ENCODE measurements around the gene NRL.
A peak's percentile ranks its signal among the peaks of the same experiment; 100 is the strongest.

The NRL gene

DNA sequence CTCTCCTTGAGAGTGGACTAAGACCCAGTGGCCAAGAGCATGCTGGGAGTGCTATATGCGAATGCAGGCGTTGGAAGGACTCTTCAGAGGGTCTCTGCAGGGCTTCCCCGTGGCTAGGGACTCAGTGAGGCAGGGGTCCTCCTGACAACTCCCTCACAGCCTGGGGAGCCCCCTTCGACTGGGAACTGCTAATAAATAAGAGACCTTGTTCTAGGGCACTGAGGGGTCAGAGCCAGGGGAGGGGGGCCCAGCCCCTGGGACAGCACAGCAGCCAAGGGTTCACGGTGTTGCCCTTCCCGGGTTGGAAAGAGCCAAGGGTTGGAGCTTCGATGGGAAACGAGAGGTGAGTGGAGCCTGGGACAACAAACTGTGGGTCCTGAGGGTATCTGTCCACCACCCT lies 49.3 kb downstream of the NRL start:
- DNase-seq (ENCODE audit: low read depth), result no peak

DNA sequence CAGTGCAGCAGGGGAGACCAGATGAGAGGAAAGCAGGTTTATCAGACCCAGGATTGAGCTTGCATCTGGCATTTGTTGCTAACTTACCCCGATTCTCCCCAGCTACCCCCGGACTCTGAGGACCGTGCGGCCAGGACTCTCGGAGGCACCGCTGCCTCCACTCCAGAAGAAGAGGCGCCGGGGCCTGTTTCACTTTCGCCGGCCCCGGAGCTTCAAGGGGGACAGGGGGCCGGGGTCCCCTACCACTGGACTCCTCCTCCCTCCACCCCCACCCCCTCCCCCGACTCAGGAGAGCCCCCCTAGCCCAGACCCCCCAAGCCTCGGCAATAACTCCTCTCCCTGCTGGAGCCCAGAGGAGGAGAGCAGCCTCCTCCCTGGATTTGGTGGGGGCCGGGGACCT lies 49.9 kb downstream of the NRL start:
- DNase-seq (ENCODE audit: low read depth), result no peak

DNA sequence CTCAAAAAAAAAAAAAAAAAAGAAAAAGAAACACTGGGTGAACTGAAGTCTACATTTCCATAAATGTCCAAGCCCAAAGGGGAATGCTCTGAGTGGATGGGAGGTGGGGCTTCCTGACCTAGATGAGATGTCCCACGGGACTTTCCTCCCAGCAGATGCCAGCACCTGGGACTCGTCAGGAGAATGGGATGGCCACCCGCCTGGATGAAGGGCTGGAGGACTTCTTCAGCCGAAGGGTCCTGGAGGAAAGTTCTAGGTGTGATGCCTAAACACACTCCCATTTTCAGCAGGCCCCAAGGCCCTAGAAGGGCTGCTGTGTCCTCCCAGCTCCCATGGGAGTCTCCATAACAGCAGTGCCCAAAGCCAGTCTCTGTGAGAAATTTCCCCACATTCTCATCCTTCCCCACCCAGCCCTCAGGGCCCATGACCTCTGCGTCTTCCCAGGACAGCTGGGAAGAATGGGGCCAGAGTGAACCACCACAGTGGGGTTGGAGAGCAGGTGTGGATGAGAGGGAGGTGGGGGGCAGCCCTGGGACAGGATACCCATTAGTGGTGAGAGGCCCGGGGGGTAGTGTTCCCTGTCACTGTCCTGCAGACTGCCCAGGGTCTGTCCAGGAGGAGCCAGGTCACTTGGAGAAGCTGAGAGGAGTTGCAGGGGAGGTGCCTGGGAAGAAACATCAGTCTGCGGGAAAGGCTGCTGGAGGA lies 50.5 kb downstream of the NRL start:
- DNase-seq (ENCODE audit: low read depth), result no peak

DNA sequence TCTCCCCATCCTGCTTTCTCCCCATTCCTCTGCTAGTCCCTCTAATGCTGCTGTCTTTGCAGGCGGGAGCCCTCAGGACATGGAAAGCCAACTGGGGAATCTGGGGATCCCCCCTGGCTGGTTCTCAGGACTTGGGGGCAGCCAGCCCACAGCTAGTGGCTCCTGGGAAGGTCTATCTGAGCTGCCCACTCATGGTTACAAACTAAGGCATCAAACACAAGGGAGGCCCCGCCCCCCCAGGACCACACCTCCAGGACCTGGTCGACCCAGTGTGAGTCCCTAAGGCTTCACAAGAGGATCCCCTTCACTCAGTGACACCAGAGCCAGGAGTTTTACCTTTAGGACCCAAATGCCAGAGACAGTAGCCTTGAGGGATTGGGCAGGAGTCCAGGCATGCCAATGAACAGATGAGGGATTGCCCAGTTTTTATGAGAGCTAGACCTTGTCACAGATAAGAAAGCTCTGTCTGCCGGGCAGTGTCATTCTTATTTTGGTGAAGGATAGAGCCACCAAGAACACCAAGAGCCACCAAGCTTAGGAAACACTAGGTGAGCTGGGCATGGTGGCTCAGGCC lies 51.4 kb downstream of the NRL start:
- no peak for DNase-seq (ENCODE audit: low read depth)

DNA sequence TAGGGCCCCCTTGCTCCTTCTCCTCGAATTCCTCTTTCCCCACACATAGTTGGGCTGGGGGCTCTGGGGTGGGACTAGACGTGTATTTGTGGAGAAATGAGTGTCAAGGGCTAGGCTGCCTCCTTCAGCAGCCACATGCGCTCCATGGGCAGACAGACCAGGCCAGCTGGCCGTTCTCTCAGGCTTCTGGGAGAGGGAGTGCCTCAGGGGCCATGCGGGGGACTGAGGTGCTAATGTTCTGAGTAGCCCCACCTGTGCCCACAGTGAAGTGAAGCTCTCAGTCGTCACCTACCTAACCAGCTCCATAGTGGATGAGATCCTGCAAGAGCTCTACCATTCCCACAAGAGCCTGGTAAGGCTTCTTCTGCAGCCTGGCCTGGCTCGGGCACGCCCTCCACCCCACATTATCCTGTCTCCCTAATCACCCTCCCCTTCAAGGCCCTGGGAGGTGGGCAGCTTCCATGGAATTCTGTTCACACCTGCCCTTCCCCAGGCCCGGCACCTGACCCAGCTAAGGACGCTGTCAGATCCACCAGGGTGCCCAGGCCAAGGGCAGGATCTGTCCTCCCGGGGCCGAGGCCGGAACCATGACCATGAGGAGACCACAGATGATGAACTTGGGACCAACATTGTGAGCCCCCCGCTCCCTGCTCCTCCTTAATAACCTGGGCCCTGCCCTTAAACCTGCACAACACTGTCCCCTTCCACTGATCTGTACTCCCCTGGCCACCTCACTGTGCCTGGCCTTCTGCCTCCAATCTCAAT lies 52.4 kb downstream of the NRL start:
- no peak for DNase-seq (ENCODE audit: low read depth)

DNA sequence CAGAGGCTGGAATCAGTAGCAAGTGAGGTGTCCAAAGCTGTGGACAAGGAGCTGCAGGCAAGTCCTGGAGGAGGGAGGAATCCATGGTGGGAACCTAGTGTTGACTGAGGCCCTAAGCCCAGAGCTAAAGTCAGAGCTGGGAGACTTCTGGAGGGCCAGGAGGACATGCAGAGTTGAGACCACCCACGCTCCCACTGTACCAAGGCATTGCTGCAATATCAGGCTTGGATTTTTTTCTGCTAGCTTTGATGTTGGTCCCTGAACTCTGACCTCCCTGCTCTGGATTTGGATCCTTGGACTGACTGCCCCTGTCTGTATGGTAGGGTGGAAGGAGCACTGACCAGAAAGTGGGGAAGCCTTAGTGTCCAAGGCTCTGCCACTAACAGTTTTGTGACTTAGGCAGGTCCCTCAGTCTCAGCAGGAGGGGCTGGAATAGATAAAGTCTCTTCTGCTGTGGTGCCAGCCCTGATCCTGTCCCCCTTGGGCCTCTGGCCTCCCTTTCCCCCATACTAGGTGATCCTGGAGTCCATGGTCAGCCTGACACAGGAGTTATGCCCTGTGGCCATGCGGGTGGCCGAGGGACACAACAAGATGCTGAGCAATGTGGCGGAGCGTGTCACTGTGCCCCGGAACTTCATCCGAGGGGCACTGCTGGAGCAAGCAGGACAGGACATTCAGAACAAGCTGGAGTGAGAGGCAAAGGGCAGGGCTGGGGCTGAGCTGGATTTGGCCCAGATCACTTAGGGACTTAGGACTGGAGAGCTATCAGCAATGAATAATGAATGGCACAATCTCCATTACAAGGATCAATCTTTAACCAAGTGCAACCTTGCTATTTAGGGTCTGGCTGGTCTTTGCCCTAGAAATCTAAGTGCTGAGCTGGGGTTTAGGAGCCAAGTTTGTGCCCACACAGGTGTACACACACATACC lies 53.5 kb downstream of the NRL start:
- no peak for DNase-seq (ENCODE audit: low read depth)

DNA sequence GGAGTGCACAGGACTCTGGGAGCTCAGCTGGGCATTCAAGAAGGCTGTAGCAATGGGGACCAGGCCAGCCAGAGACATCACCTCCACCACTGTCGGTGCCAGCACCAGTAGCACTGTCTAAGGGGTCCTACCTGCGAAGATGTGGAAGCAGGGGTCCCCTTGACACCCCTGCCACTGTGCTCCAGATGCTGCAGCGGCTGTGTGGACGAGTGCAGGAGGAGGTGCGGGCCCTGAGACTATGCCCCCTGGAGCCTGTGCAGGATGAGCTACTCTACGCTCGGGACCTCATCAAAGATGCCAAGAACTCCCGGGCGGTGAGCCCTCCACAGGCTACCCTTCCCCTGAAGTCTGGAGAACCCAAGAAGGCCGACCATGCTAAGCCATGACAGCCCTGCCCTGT lies 54.3 kb downstream of the NRL start:
- DNase-seq (ENCODE audit: low read depth), result no peak

DNA sequence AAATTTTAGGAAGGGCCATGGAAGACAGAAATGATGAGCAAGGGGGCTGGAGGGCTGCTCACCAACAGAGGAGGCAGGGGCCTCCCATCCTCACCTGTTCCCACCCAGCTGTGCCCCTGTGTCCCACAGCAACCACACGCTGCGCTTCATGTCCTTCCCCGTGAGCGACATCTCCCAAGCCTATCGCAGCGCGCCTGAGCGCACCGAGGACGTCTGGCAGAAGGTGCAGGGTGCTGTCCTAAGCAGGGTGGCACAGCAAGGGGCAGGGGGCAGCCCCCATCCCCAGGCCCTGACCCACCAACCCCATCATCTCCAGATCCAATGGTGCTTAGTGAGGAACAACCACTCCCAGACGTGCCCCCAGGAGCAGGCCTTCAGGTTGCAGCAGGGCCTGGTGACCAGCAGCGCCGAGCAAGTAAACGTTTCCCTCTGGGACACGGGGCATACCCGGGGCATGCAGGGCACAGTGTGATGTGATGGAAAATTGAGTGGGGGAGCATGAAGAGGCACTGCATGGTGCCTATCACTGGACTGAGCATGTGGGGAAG lies 54.8 kb downstream of the NRL start:
- no peak for DNase-seq (ENCODE audit: low read depth)

DNA sequence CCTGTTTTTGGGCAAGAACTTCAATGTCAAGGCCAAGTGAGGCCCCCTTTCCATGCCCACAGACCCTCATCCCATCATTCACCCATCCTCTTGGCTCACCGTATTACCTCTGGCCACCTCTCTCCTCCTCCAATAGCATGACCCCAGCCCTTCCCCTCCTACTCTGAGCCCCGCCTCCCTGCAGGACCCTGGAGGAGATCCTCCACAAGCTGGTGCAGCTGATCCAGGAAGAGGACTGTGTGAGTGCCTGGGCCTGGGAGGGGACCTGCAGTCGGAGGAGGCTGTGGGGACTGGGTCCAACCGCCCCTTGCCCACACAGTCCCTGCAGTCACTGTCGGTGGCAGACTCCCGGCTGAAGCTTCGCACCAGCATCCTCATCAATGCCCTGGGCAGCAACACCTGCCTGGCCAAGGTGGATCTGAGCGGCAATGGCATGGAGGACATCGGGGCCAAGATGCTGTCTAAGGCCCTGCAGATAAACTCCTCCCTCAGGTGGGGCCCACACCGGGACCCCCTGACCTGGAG lies 55.7 kb downstream of the NRL start:
- no peak for DNase-seq (ENCODE audit: low read depth)

DNA sequence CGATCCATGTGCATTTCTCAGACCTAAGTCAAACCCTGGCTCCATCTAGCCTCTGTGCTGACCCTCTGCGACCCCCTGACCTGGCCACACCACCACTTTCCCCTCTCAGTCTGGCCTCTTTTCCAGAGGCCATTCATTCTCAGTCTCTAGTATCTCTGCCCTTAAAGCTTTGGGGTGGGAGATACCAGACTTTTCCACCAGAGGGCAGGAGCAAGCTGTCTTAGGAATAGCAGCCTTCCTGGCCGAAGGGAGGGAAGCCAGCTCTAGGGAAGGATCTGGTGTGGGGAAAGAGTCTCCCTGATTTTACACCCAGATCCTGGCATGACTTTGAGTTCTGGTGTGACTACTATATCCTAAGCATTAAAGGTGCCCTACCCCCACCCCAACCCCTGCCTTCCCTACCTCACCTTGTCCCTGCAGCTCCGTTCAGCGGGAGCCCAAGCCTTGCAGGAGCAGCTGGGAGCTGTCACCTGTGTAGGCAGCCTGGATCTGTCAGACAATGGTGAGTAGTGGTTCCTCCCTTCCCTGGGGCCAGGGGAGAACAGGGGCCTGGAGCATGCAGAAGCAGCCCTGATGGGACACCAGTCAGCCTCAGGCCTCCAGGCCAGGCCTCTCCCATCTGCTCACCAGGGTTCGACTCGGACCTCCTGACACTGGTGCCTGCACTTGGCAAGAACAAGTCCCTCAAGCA lies 56.3 kb downstream of the NRL start:
- peak; percentile 18 for DNase-seq (ENCODE audit: low read depth)

DNA sequence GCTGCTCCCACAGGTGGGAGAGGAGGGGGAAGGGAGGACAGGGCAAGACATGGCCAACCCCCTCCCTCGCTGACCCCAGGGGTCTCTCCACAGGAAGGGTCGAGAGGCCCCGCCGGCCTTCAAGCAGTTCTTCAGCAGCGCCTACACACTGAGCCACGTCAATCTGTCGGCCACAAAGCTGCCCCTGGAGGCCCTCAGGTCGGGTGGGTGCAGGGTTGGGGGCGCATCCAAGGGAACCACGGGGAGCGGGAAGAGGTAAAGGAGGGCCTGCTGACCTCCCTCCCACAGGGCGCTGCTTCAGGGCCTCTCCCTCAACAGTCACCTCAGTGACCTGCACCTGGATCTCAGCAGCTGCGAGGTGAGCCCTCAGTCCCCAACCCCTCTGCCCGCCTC lies 56.9 kb downstream of the NRL start:
- DNase-seq (ENCODE audit: low read depth), result no peak

DNA sequence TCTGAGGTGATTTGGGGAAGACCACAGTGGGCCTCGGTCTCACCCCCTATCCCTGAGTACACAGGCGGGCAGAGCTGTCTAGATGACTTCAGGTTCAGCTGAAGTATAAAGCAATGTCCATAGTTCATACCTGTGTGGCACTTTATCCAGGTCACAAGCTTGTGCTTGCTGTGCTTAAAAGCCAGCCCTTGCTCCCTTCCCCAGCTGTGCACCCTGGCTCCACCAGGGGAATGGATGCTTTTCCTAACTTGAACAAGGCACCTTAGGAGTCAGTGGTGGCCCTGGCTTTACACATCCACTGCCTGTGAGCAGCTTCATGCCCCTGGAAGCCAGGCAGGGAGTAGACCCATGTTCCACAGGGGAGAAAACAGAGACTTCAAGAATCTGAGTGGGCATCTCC lies 57.5 kb downstream of the NRL start:
- DNase-seq (ENCODE audit: low read depth), result no peak

DNA sequence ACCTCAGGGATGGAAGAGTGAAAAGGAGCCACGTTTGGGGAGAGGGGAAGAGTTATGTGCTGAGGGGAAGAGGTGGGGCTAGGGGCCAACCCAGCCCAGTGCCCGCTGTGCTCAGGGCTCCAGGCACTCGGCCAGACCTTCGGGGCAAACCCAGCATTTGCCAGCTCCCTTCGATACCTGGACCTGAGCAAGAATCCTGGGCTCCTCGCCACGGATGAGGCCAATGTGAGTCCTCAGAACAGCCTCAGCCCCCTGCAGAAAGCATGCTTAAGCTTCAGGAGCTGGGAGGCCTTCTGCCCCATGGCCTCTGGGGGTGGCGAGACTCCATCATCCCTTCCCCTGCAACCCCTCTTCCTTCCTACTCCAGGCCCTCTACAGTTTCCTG lies 58.0 kb downstream of the NRL start:
- no peak for DNase-seq (ENCODE audit: low read depth)

DNA sequence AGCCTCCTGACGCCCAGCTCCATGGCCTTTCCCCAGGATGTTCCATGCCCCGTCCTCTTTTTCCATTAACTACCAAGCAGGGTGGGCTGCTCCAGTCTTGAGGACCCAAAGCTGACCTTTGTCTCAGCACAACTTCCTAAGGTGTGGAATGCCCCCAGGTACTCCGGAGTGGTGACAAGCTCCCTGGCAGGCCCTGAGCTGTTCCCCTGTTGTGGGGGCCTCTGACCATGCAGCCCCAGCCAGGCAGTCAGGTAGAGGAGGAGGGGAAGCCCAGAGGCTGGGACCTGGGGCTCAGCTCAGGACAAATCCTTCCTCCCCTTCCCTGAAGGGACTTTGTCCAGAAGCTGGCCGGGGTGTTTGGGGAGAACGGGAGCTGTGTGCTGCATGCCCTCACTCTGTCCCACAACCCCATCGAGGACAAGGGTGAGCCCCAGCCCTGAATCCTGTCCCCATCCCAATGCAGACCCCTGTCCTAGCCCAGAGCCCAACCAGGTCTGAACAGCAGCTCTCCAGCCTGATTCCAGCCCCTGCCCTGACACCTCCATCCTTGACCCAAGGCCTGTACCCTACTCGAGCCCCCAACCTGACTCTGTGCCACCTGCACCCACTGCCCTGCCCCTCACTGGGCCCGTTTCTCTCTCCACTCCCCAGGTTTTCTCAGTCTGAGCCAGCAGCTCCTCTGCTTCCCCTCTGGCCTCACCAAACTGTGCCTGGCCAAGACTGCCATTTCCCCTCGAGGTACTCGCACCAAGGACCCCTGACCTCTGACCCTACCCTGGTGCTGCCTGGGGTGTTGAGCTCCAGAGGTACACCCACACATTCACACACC lies 58.6 kb downstream of the NRL start:
- no peak for DNase-seq (ENCODE audit: low read depth)

DNA sequence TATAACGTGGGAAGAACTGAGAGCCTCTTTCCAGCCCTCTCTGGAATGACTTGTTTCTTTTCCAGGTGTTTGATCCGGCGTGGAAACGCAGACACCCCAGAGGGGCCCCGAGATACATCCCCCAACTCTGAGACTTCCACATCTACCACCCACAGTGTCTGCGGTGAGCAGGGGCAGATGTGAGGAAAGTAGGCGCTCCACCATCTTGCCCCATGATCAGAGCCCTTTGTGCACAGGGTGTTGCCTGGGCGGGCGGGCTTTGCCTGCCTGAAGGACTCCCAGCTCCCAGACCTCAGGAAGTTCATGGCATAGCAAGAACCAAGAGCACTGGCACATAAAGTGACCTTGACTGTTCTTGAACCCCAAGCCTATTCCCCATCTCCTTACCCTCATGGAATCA lies 60.1 kb downstream of the NRL start:
- no peak for DNase-seq (ENCODE audit: low read depth)

DNA sequence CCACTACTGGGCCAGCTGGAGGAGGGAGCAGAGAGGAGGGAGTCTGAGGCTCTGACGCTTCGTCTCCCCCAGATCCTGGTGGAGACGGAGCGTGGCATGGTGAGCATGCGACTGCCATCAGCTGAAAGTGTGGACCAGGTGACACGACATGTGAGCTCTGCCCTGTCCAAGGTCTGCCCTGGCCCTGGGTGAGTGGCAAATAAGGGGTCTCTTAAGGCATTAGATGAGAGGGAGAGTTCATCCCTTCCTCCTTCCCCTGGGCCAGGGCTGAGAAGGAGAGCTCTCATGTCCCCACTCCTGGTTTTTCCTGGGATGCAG lies 60.5 kb downstream of the NRL start:
- DNase-seq (ENCODE audit: low read depth), result no peak

DNA sequence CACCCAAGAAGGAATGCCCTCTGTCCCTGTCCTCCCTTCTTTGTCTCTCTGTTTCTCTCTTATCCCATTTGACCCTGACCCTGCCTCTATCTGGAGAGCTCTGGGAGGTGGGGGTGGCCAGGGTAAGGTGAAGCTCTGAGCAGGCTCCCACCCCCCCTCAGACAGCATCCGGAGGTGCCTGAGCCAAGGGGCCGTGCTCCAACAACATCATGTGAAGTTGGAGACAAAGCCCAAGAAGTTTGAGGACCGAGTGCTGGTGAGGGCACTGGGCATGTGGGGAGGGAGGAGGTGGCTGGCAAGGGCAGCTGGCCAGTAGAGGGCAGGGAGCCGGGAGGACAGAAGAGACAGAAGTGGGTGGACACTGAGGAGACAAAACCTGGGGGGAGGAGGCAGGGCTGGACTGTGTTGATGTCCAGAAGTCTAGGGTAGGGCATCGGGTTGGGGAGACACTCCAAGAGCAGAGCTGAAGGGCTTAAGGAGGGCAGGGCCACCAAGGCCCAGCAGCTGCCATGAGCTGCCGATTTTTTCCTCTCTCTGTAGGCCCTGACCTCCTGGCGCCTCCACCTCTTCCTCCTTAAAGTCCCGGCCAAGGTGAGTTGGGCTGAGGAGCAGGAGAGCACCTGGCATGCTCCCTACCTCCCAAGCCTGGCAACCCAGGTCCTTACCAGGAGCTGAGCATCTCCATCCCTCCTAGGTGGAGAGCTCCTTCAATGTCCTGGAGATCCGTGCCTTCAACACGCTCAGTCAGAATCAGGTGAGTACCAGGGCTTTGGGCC lies 61.0 kb downstream of the NRL start:
- DNase-seq (ENCODE audit: low read depth), result no peak

DNA sequence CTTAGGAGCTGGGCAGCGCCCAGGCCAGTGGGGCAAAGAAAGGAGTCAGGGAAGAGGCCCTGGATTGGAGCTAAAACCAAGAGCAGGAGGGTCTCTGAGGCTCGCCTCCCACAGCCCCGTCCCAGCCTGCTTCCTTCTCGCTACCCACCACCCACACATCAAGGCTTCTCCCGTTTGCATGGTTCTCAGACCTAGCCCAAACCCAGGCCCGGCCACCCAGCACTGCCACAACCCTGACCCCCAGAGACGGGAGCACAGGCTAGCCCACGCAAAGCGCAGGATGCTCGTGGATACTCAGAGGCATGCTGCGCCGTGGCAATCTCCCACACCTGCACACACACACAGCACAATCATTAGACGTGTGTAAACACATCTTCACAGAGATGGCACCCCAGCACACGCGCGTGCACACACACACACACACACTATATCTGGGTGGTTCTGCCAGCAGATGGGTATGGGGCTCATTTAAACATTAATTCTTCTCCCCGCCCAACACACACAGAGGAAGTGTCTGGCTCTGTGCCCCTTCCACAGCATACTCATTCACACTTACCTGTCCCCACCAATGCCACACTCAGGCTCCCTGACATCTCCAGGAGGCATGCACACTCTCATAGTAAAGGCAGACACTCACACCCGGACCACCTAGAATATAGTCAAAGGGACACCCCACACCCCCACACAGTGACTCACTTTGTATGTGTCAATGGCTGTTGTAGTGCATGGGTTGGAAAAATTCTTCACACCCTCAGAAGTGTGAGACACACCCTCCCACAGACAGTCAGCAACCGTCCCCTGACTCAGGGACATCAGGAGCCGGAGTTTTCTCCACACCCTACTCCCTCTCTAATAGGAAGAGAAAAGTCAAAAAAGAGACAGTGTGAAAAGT lies 61.8 kb downstream of the NRL start:
- DNase-seq (ENCODE audit: low read depth), result no peak

Measured in HS-5 (cell line).